Islet of Langerhans (tissue), 1 donor: ENCODE data around the gene CMYA5.

Experiments used
- FAIRE-seq: peaks from one replicate; lab custom pipeline; 2011; peaks lifted over from hg19 to GRCh38; lab: Jason Lieb, UNC

CMYA5 gene

DNA sequence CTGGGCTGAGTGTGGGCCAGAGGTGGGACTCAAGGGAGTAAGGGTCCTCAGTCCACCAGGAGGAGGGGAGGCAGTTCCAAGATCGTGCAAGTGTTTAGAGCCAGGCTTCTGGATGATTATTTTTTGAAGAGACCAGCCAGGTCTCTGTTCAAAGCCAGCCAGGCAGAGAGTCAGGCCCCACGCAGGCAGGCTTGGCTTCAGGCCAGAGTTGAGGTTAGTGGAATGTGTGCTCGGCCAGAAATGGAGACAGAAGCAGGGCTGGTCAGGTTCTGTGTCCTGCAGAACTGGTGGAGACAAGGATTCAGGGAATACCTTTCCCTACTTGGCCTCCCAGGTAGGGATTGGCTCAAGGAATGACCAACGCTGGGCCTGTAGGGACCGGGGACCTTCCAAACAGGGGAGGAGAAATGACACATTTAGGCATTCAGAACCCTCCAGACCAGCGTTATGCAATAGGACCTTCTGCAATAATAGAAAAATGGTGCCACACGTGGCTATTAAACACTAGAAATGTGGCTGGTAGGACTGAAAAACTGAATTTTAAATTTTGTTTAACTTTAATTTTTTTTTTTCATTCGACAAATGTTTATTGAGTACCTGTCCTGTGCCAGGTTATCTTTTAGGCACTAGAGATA is 106.2 kb downstream of the CMYA5 start:
- FAIRE-seq, result no peak

DNA sequence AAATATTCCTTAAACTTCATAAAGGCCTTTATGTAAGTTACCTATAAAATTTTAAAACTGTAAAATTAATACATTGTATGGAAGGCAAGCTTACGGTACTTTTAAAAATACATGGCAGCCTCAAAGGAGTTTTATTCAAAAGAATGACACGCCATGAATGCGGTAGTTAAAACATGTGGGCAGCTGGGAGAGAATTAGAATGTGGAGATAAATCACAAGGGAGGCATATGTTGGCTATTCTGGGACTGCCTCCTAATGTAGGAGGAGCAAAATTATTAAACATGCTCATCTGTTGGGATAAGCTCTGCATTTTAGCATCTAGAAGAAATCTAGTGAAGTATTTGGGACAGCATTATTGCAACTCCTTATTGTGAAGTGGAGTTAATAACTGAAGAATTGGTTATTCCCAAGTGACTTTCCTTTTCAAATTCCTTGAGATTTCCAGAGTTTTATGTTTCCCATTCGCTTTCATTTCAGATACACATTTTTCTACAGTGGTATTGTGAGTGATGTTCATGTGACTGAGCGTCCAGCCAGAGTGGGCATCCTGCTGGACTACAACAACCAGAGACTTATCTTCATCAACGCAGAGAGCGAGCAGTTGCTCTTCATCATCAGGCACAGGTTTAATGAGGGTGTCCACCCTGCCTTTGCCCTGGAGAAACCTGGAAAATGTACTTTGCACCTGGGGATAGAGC is 109.4 kb downstream of the CMYA5 start:
- FAIRE-seq, result no peak

DNA sequence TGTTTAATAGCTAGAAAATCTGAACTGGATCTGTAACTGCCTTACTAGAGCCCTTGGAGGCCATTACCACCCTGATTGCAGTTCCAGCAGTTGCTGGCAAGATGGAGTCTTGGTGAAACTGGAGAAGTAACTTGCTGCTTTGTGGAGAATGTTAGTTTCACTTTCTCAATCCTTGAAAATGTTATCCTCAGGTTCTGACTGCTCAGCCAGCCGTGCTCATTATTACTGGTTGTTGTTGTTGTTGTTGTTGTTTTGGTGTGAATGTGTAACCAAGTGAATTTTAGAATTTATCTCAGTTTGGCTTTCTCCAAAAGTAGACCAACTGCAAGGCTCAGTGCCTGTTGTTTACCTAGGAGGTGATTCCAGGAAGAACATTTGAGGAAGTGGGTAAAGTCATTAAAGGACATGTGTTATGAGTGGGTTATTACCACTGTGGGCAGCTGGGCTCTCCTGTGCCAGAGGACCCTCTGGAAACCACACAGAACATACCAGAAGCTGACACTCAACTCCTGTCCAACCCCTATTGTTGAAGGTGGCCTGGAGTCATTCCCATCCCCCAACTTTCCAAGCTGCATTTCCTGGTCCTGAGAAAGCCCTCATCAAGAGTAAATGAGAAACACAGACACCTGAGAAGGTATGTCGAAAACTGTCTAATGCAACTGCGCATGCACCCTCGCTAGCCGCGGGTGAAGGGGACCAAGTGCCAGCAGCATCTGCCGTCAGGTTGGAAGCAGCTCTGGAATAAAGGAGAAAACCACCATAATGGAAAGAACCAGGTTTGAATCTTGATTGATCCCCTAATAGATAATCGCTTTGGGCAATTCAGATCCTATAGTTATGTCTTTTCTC is 111.6 kb downstream of the CMYA5 start:
- FAIRE-seq, result no peak

DNA sequence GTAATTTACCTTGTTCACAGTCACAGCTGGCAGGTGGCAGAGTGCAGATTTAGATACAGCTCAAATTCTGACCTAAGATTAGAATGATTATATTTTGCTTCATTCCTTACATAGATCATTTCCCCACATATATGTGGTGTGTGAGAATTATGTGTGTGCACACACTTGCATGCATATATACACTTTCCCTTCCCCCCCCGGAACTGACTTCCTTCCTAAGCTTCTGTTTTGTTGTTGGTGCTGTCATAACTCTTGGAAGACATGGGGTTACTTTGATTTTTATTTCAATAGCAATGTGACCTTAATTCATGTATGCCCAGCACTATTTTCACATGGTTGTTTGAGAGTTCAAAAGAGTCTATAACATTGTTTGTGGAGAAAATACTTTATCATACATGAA is 112.8 kb downstream of the CMYA5 start:
- FAIRE-seq, result no peak

DNA sequence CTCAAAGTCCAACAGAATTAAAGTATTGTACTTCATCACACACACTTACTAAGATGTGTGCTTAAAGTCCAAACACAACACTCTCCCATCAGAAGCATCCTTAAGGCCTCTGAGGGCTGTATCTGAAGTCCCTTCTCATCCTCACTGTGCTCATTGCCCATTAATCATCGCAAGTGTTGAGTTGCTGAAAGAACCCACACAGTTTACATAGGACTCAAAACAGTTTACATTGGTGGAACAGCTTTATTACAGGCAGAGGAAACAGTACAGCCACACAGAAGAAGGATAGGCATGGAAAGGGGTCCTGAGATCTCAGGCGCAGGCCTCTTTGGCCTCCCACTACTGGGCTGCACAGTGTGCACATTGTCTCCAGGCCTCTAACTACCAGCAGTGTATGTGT is 113.4 kb downstream of the CMYA5 start:
- no peak for FAIRE-seq

DNA sequence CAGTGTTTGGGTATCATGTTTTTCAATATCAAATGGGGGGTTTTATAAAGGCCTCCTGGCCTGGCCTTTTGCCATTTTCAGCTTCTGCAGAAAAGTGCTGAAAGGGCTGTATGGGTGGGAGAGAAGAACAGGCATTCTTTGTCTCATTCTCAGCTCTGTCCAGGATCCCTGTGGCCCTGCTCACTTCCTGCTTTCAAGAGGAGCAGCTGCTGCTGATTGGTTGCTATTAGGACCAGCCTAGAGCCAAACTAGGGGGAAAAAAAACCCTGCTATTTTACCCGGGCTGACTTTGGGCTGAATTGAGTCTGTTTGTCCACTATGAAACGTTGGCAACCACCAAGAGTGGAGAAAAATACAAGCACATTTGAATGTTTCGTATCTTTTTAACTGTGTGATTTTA is 117.1 kb downstream of the CMYA5 start:
- FAIRE-seq, result no peak

DNA sequence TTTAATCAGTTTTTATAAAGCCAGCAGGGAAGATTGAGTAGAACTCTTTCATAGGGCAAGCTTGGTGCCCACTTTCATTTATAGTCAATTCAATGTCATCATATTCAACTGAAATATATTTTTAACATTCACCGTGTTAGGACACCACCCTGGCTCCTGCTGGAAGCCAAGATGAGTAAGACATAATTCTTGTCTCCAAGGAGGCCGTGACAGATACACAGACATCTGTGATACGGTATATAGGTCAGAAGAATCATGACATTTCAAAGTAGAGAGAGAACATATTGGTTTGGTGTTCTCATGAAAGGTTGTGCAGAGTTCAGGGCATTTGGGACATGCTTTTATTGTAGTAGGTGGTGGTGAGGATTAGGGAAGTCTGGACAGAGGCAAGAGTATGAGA is 120.1 kb downstream of the CMYA5 start:
- no peak for FAIRE-seq

DNA sequence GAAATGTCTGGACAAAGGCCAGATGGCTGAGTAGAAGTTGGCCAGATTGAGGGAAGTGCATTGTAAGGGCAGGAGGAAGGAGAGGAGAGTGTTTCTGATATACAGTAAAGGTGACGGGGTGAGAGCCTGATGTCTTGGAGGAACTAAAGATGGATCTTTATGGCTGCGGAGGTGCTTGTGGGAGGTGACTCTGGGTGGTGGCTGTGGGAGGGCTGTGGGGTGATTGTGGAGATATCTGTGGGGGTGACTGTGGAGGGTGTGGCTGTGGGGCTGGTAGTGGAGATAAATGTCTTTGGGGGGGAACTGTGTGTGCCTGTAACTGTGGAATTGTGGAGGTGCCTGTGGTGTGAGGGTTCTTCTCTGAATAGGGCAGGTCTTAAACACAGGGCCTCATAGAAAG is 121.4 kb downstream of the CMYA5 start:
- FAIRE-seq, result no peak

DNA sequence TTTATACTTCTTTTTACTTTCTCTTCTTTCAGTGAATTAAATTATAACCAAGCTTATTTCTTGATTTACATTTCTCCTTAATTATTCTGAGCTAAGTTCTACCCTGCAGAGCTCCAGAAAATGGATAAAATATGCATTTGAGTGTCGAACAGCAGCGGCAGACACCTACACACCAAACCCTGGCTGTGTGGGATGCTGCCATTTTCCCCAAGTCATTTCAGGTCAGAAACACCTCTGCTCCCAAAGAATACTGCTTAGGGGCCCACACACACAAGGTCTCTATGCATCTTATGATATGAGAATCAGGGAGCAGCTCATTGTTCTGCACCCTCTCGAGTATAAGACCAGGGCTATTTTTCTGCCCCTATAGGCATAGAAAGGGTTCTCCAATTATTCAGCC is 122.3 kb downstream of the CMYA5 start:
- no peak for FAIRE-seq

DNA sequence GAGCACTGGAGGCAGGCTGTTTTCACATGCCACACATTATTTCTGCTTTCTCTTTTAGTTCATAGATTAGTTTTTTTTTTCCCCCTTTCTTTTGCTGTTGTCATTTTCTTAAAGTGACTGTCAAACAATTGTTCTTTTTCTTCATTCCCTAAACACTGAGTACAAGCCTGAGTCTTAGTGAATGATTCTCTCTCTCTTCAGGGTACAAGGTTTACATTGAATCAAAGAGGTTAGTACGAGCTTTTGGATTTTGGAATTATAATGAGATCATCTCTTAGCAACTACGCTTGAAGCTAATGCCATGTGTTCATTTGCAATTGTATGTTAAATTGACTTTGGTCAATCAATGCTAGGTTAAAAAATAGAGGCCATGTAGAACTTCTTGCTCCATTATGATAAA is 125.1 kb downstream of the CMYA5 start:
- FAIRE-seq, result no peak

DNA sequence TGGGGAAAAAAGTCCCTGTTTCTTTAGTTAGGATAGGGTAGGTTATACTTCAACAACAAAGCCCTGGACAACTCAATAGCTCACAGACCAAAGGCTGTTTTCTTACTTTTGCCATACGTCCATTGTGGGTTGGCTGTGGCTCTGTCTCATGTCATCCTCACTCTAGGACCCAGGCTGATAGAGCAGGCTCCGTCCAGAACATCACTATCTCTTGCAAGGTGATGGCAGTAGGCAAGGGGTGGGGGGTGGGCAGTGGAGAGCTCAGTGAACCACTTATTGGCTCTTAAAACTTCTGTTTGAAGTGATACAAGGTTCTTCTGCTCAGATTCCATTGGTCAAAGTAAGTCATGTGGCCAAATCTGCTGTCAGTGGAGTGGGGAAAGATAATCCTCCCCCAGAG is 126.4 kb downstream of the CMYA5 start:
- FAIRE-seq, result no peak

DNA sequence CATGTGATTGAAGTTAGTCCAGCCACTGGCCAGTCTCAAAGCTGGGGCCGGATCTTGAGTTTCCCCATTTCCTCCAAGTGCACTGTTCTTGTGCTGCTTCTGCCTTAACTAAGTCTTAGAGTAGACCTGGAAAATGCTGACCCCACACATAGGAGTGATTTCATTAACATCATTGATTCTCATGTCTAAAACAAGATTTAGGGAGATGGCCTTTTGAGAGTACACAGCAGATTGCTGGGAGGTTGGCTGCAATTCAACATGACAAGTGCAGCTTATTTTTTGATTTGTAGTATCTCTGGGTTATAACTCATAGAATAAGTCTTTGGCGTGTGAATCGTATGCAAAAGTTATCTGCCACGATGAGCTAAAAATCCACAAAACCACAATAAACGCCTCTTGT is 131.0 kb downstream of the CMYA5 start:
- FAIRE-seq, result no peak

DNA sequence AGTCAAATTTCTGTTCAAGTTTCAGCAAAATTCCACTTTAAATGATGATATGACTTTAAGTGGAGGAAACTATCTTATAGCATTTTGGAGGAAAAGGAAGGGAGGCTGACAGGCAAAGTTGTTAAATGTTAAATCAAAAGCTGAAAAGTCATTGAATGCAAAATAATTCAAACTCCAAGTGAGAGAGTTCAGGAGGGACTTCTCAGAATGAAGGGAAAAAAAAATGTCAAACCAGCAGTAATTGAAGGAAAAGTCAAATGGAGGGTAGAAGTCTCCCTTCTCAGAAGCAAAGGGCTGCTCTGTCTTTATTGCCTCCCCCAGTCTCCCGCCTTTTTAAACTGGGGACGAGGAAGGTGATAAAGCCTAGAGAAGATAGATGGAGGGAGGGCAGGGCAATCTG is 134.8 kb downstream of the CMYA5 start:
- no peak for FAIRE-seq

DNA sequence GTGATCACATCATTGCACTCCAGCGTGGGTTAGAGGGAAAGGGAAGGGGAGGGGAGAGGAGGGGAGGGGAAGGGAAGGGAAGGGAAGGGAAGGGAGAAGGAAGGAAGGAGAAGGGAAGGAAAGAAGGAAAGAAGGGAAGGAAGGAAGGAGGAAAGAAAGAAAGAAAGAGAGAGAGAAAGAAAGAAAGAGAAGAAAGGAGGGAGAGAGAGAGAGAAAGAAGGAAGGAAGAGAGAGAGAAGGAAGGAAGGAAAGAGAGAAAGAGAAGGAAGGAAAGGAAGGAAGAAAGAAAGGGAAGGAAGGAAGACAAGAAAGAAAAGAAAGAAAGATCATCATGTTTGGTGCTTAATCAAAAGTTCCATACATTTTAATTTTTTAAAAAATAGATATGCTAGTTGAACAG is 136.2 kb downstream of the CMYA5 start:
- no peak for FAIRE-seq

DNA sequence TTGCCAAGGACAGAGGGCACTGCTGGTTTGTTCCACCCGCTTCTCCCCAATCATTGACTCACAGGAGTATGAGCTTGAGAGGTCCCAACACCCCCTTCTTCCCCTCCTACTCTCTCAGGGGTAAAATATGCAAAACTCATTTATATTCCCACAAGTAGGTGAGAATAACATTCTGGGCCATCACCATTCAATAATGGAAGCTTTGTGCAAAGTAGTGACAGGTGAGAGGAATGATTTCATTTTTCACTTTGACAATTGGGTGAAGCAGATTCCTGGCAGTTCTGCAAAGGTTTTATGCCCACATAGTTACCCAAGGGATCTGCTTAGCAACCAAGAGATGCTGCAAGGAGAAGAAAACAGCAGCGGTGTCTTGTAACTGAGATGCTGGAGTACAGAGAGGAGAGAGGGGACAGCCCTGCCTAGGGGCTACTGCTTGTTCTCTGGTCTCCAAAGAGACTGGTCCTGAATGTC is 137.6 kb downstream of the CMYA5 start:
- FAIRE-seq, result no peak

DNA sequence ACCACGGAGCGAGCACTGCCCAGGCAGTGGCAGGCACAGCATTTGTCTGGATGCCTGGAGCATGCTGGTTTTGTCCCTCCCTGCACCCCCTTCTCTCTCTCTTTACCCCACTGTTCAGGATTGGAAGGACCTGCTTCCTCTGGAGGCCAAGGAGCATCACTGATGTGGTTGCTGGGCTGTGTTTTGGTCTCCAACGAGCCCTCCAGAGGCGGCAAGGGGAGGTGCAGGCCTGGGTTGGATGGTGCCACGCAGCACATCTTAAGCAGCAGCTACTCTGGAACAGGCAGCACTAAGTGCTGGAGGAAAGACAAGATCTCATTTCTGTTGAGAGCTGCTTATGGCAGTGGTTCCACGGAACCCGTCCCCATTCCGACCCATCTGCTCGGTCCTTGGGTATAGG is 139.6 kb downstream of the CMYA5 start:
- FAIRE-seq, result no peak

DNA sequence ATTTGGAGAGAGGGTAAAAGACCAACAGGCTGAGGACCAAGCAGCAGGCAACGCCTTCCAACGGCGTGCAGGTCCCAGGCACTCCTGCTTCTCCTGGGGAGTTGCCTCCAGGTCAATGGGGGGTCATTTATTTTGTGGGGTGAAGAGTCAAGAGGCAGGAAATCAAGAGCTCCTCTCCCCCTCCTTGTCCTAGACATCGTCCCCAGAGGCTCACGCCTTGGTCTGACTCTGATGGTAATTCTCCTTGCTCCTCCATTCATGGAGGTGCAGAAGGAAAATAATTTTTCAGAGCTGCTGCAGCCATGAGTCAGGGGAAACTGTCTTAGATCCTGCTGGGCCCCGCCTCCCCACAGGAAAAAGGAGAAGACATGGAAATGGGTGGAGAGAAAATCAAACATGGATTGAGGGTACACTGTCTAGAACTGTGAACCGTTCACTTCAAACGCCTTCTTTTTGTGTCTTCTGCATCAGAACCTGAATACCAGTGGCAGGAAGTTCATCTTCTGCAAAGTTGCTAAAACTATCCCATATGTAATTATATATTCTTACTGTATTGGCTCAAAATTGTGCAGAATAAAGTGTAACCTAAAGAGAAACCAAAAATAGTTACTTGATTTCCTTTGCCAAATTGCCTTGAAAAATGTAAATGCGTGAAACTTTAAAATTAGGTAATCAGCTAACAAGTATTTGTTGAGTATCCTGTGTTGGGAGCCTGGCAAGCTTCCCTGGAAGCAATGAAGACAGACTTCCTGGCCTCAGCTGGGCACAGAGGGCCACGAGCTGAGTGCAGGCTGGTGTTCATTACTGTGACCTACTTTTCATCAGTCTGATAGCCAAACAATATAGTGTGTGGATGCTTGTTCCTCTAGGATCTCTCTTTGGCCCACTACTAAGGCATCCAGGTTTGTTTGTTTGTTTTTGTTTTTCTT is 142.0 kb downstream of the CMYA5 start:
- FAIRE-seq, result no peak

DNA sequence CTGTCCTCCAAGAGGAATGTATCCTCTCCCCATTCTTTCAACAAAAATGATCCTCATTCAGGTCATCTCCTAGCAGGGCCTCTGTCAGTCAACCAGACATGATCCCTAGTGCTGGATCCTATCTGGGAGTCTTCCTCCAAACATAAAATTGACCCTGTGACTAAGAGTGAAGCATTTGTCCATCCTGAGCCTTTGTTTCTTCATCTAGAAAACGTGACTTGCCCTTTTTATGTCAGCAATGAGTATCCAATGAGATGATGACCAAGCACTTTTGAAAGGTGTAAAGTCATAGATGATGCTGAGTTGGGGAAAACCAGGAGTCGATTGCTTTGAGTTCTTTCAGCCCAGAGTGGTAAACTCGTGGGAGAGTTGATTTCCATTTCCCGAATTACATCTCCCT is 143.3 kb downstream of the CMYA5 start:
- no peak for FAIRE-seq

DNA sequence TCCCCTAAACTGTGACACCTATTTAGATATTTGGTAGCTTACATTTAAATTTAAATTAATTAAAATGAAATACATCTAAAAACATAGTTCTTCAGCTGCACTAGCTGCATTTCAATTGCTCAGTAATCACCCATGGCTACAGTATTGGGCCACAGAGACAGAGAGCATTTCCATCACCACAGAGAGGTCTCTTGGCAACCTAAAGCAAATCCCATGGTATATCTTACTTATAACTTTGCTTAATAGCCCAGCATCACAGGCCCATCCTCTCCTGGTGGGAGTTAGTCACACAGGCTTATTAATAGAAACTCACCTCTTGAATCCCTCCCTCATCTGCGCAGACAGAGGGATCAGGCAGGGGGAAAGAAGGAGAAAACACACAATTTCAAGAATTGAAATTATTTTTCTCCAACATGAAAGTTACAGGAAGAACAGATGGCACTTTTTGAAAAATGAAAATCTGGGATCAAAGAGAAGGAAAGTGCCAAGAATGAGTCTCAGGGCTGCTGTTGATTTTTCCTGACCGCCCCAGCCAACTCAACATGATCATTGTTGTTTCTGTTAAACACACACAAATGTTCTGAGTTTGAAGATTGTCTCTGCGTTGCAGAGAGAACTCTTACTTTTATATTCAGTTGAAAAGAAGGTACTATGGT is 144.6 kb downstream of the CMYA5 start:
- no peak for FAIRE-seq

DNA sequence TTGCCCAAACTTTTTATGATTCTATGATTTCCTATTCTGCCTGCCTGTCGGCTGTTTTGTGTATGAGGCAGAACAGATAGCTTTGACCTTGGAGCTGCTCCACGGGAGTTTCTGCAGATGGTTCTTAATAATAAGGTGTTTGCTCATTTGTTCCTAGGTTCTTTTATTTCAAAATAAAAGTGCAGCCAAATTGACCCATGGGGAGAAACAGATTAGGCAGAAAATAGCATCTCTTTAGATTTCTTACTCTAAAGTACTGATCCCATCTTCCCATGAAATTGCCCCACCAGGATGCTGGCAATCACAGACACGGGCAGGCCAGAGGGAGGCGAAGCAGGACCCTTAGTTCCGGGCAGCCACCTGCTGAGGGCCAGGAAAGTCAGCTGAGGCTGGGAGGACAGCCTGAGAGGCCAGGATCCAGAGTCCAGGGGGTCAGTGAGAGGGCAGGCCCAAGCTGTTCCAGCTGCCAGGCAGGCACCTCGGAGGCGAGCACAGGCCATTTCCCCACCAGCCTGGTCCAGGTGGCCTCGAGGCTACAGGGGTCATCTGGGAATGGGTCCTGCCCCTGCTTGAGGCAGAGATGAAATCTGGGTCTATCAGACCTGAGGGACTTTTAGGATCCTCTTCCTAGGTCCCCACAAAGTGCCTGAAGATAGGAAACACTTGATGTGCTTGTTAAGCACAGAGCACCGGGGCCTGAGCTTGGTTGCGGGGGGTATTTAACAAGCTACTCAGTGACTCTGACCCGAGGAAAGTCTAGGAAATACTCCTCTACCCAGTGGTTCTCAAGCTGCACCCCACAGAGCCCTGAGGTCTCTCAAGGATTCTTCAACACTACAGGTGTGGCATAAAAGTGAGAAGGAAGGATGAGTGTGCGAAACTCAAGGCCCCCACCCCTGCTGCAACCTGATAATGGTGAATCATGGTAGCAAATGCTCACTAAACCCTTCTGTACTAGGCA is 145.4 kb downstream of the CMYA5 start:
- no peak for FAIRE-seq
